ELF-1 (cell line): ENCODE data around the gene FAM241B.

Source experiments
- DNase-seq: peaks from one replicate; pipeline ENCODE4 v3.0.0-alpha.2; 2016; ENCODE audit warnings: low read depth, low spot score

FAM241B gene

GRCh38 chr10:69634759-69635425, 4.8 kb downstream of the FAM241B start:
- DNase-seq = no peak

- no peak for DNase-seq
Observed at GRCh38 chr10:69635428-69636272, 5.6 kb downstream of the FAM241B start.

- DNase-seq = no peak
Observed at GRCh38 chr10:69636273-69636575, 6.2 kb downstream of the FAM241B start.

- no peak for DNase-seq
Observed at GRCh38 chr10:69636626-69637605, 6.9 kb downstream of the FAM241B start.

- no peak for DNase-seq
Observed at GRCh38 chr10:69638642-69639041, 8.6 kb downstream of the FAM241B start.

- DNase-seq = peak; percentile 88
Observed at GRCh38 chr10:69639291-69640195, 9.5 kb downstream of the FAM241B start.

- DNase-seq = no peak
Observed at GRCh38 chr10:69640196-69640980, 10.3 kb downstream of the FAM241B start.

GRCh38 chr10:69641261-69641980, 11.4 kb downstream of the FAM241B start:
- no peak for DNase-seq

GRCh38 chr10:69642747-69643146, 12.7 kb downstream of the FAM241B start:
- no peak for DNase-seq

GRCh38 chr10:69643779-69644657, 14.0 kb downstream of the FAM241B start:
- no peak for DNase-seq

- DNase-seq = peak; percentile 90
Observed at GRCh38 chr10:69644658-69645295, 14.7 kb downstream of the FAM241B start.

GRCh38 chr10:69645296-69646184, 15.5 kb downstream of the FAM241B start:
- no peak for DNase-seq

- DNase-seq = peak; percentile 65
Observed at GRCh38 chr10:69646185-69647060, 16.4 kb downstream of the FAM241B start.

GRCh38 chr10:69647126-69647525, 17.1 kb downstream of the FAM241B start:
- no peak for DNase-seq

- DNase-seq = no peak
Observed at GRCh38 chr10:69647819-69648218, 17.8 kb downstream of the FAM241B start.

GRCh38 chr10:69648461-69648860, 18.4 kb downstream of the FAM241B start:
- no peak for DNase-seq
